ENCODE results near the gene HOXB9. TPM values are rescaled to one million over a fixed set of nuclear protein-coding genes. Genes with fewer than 3 reads are reported as not detected.

The HOXB9 gene
- total and polyA plus RNA-seq, 9 of the 15 experiments (the other 6 are each of a cell fraction or from before 2014, with no cell fraction given) = 3.1 to 196 (median 77.6) TPM

DNA sequence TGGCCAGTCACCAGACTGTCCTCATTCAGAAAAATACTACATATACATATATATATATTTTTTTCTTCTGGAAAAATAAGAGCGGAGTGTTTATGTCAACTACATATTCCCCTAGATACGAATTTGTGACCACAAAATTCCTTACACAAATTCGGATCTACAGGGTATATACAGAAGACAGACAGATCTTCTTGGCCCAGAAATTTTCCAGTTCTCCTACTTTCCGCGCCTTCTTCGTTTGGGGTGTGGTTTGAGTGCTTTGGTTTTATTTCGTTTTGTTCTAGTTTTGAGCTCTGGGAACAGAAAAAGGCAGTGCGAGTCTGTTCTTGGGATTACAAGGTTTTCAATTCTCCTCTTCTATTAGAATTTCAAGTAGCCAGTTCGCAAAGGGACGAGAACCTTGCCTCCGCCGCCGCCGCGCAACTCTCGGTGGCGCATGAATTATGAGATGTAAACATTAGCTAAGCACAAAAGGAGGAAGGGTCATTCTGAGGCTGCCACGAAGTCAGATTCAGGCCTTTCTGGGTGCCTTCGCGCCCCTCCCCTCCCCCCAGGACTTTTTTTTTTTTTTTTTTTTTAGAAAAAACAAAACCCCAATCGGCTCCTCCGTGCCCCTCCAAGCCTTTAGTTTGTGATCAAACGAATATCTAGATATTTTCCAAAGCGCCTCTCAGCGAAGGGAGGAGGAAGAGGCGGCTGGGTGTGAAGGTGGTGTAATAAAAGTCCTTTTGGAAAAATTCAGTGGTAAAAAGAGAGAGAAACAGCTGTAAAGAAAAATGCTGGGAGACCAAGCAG is 46.2 kb downstream of the HOXB9 start (continued):
- TF ChIP-seq, protein P1, sequence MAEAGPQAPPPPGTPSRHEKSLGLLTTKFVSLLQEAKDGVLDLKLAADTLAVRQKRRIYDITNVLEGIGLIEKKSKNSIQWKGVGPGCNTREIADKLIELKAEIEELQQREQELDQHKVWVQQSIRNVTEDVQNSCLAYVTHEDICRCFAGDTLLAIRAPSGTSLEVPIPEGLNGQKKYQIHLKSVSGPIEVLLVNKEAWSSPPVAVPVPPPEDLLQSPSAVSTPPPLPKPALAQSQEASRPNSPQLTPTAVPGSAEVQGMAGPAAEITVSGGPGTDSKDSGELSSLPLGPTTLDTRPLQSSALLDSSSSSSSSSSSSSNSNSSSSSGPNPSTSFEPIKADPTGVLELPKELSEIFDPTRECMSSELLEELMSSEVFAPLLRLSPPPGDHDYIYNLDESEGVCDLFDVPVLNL (CRISPR knock-in tag; IDR thresholded peaks at IDR 0.05; ENCODE audit: low read depth) = no peak
- TF ChIP-seq PRMT5 (CRISPR knock-in tag; IDR thresholded peaks at IDR 0.05) (no peak), DPF2 (IDR thresholded peaks at IDR 0.05) (no peak), ETV1 (tag; conservative IDR thresholded peaks at IDR 0.05; ENCODE audit: low read depth) (no peak), PCBP2 (IDR thresholded peaks at IDR 0.05; ENCODE audit: low read depth, low read length, poor library complexity, severe bottlenecking) (no peak), ZNF282 (CRISPR knock-in tag; IDR thresholded peaks at IDR 0.05) (no peak), SIN3A (IDR thresholded peaks at IDR 0.05; ENCODE audit: borderline replicate concordance in 2 of 2, control insufficient read depth in 1 of 2, low read depth in 2 of 2, low read length in 2 of 2) (no peak), RBM14 (IDR thresholded peaks at IDR 0.05; ENCODE audit: borderline replicate concordance, insufficient read depth, low read depth, low read length) (no peak), ZBTB7A (IDR thresholded peaks at IDR 0.05; ENCODE audit: borderline replicate concordance, control insufficient read depth, low read depth, low read length) (peak; percentile 87), TGIF2 (CRISPR knock-in tag; IDR thresholded peaks at IDR 0.05) (no peak), ZNF778 (CRISPR knock-in tag; IDR thresholded peaks at IDR 0.05) (no peak), RFX1 (IDR thresholded peaks at IDR 0.05) (no peak), KDM5B (IDR thresholded peaks at IDR 0.05; ENCODE audit: insufficient replicate concordance, low read depth, low read length) (peak; percentile 68), NFATC3 (IDR thresholded peaks at IDR 0.05) (no peak), ZNF57 (CRISPR knock-in tag; IDR thresholded peaks at IDR 0.05) (no peak), ELF1 (tag; IDR thresholded peaks at IDR 0.05) (no peak), RBFOX2 (IDR thresholded peaks at IDR 0.05; ENCODE audit: low read depth, low read length) (peak; percentile 70)
- TF ChIP-seq, protein P2, sequence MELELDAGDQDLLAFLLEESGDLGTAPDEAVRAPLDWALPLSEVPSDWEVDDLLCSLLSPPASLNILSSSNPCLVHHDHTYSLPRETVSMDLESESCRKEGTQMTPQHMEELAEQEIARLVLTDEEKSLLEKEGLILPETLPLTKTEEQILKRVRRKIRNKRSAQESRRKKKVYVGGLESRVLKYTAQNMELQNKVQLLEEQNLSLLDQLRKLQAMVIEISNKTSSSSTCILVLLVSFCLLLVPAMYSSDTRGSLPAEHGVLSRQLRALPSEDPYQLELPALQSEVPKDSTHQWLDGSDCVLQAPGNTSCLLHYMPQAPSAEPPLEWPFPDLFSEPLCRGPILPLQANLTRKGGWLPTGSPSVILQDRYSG (tag; conservative IDR thresholded peaks at IDR 0.05; ENCODE audit: low read depth) = no peak
- TF ChIP-seq, protein P3, sequence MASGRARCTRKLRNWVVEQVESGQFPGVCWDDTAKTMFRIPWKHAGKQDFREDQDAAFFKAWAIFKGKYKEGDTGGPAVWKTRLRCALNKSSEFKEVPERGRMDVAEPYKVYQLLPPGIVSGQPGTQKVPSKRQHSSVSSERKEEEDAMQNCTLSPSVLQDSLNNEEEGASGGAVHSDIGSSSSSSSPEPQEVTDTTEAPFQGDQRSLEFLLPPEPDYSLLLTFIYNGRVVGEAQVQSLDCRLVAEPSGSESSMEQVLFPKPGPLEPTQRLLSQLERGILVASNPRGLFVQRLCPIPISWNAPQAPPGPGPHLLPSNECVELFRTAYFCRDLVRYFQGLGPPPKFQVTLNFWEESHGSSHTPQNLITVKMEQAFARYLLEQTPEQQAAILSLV (tag; IDR thresholded peaks at IDR 0.05) = no peak
- TF ChIP-seq, protein P4, sequence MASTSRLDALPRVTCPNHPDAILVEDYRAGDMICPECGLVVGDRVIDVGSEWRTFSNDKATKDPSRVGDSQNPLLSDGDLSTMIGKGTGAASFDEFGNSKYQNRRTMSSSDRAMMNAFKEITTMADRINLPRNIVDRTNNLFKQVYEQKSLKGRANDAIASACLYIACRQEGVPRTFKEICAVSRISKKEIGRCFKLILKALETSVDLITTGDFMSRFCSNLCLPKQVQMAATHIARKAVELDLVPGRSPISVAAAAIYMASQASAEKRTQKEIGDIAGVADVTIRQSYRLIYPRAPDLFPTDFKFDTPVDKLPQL (IDR thresholded peaks at IDR 0.05; ENCODE audit: extremely low read depth, insufficient read length) = no peak
- TF ChIP-seq, protein P5, sequence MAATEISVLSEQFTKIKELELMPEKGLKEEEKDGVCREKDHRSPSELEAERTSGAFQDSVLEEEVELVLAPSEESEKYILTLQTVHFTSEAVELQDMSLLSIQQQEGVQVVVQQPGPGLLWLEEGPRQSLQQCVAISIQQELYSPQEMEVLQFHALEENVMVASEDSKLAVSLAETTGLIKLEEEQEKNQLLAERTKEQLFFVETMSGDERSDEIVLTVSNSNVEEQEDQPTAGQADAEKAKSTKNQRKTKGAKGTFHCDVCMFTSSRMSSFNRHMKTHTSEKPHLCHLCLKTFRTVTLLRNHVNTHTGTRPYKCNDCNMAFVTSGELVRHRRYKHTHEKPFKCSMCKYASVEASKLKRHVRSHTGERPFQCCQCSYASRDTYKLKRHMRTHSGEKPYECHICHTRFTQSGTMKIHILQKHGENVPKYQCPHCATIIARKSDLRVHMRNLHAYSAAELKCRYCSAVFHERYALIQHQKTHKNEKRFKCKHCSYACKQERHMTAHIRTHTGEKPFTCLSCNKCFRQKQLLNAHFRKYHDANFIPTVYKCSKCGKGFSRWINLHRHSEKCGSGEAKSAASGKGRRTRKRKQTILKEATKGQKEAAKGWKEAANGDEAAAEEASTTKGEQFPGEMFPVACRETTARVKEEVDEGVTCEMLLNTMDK (IDR thresholded peaks at IDR 0.05; ENCODE audit: borderline replicate concordance, insufficient read depth, low read depth, low read length, poor library complexity, severe bottlenecking) = peak; percentile 9

Measured in K562 (cell line).